ENCODE measurements around the gene CER1.

Gene CER1

GRCh38 chr9:14671377-14671776, 51.2 kb downstream of the CER1 start:
- H3K4me3 ChIP-seq (ENCODE audit: low read length): no peak overlapping the region
- no peaks in the 10 kb centered on the region for H3K9me3 ChIP-seq (ENCODE audit: insufficient read depth, low read length)
- no peak overlapping the region for H3K9ac ChIP-seq (ENCODE audit: low read length)
- no peaks in the 10 kb centered on the region; the same call in 1 of the 2 replicates for H3K79me2 ChIP-seq (ENCODE audit: low read length)
- peaks cover 36% of the 10 kb centered on the region for H3K36me3 ChIP-seq (replicated peaks; ENCODE audit: low read depth, low read length)
- no peak overlapping the region for H3K4me2 ChIP-seq (ENCODE audit: low read length)
- H2AFZ ChIP-seq (ENCODE audit: low read depth, low read length): no peak overlapping the region
- H3K27ac ChIP-seq (ENCODE audit: low read length): no peak overlapping the region
- no peak for TF ChIP-seq EZH2phosphoT487 (IDR thresholded peaks at IDR 0.05; ENCODE audit: low read depth)
- TF ChIP-seq CTCF (IDR thresholded peaks at IDR 0.05; ENCODE audit: low read depth, low read length): no peak
- H4K20me1 ChIP-seq (ENCODE audit: insufficient read depth, low read length): no peaks in the 10 kb centered on the region; the same call in 1 of the 2 replicates
- H3K4me1 ChIP-seq (ENCODE audit: low read length): peaks cover 16% of the 10 kb centered on the region
- no peaks in the 10 kb centered on the region for H3K27me3 ChIP-seq (ENCODE audit: low read depth, low read length)

- H3K9ac ChIP-seq (ENCODE audit: low read length): no peak overlapping the region
- H3K79me2 ChIP-seq (ENCODE audit: low read length): no peaks in the 10 kb centered on the region
- no peaks in the 10 kb centered on the region for H4K20me1 ChIP-seq (ENCODE audit: insufficient read depth, low read length)
- H3K4me2 ChIP-seq (ENCODE audit: low read length): no peak overlapping the region
- TF ChIP-seq EZH2phosphoT487 (IDR thresholded peaks at IDR 0.05; ENCODE audit: low read depth) (no peak), CTCF (IDR thresholded peaks at IDR 0.05; ENCODE audit: low read depth, low read length) (no peak)
- H3K4me1 ChIP-seq (ENCODE audit: low read length): peaks cover 13% of the 10 kb centered on the region
- H2AFZ ChIP-seq (ENCODE audit: low read depth, low read length): no peak overlapping the region
- no peak overlapping the region for H3K4me3 ChIP-seq (ENCODE audit: low read length)
- H3K27me3 ChIP-seq (ENCODE audit: low read depth, low read length): no peaks in the 10 kb centered on the region
- H3K9me3 ChIP-seq (ENCODE audit: insufficient read depth, low read length): no peaks in the 10 kb centered on the region
- peaks cover 30% of the 10 kb centered on the region for H3K36me3 ChIP-seq (replicated peaks; ENCODE audit: low read depth, low read length)
- no peak overlapping the region for H3K27ac ChIP-seq (ENCODE audit: low read length)
Measured at GRCh38 chr9:14670718-14671117, 51.8 kb downstream of the CER1 start.

All from OCI-LY3 (cell line).